Loucy (cell line): ENCODE measurements around the gene MICAL3.

Source experiments
- H2AFZ ChIP-seq: fragments of 200-600 bp; sonication (generic); 2 replicates; pipeline ENCODE4 v1.6.0; 2016; ENCODE audit warnings: antibody characterized with exemption, mild to moderate bottlenecking, low read length, moderate library complexity
- H3F3A ChIP-seq: fragments of 200-600 bp; 2 replicates; pipeline ENCODE4 v1.6.0; 2016; ENCODE audit warnings: antibody characterized with exemption, low read depth, mild to moderate bottlenecking
- H3K27me3 ChIP-seq: fragments of 200-600 bp; sonication (generic); 2 replicates; pipeline ENCODE4 v1.6.1; 2014; ENCODE audit warnings: low read length, mild to moderate bottlenecking; ENCODE audit not compliant: insufficient read depth, poor library complexity, severe bottlenecking
- H3K36me3 ChIP-seq: fragments of 200-600 bp; sonication (generic); 2 replicates; pipeline ENCODE4 v1.6.1; 2016; ENCODE audit warnings: low read length; ENCODE audit not compliant: insufficient read depth
- H3K4me1 ChIP-seq: fragments of 200-600 bp; sonication (generic); 2 replicates; pipeline ENCODE4 v1.5.1; 2014; ENCODE audit warnings: low read length, mild to moderate bottlenecking; ENCODE audit not compliant: insufficient read depth, poor library complexity, severe bottlenecking
- H3K4me2 ChIP-seq: fragments of 200-600 bp; sonication (generic); 2 replicates; pipeline ENCODE4 v1.6.0; 2014; ENCODE audit warnings: antibody characterized with exemption, low read length, low read depth, mild to moderate bottlenecking; ENCODE audit not compliant: poor library complexity, severe bottlenecking
- H3K4me3 ChIP-seq: fragments of 200-600 bp; sonication (generic); 2 replicates; pipeline ENCODE4 v1.5.1; 2014; ENCODE audit warnings: low read length, mild to moderate bottlenecking, mixed read lengths; ENCODE audit not compliant: poor library complexity, severe bottlenecking
- H3K79me2 ChIP-seq: fragments of 200-600 bp; sonication (generic); 2 replicates; pipeline ENCODE4 v1.6.1; 2014; ENCODE audit warnings: low read length; ENCODE audit not compliant: insufficient read depth
- H3K9ac ChIP-seq: fragments of 200-600 bp; sonication (generic); 2 replicates; pipeline ENCODE4 v1.6.0; 2014; ENCODE audit warnings: mild to moderate bottlenecking, low read depth, low read length, moderate library complexity; ENCODE audit not compliant: poor library complexity, severe bottlenecking
- H3K9me2 ChIP-seq: fragments of 200-600 bp; sonication (generic); replicated peaks from 2 replicates; pipeline ENCODE4 v1.6.1; 2016; ENCODE audit warnings: low read depth, low read length, mixed read lengths
- H3K9me3 ChIP-seq: fragments of 200-600 bp; sonication (generic); 2 replicates; pipeline ENCODE4 v1.6.1; 2014; ENCODE audit warnings: mild to moderate bottlenecking, antibody characterized with exemption, low read length, low read depth; ENCODE audit not compliant: insufficient read depth
- H4K20me1 ChIP-seq: fragments of 200-600 bp; sonication (generic); 2 replicates; pipeline ENCODE4 v1.6.0; 2014; ENCODE audit warnings: antibody characterized with exemption, low read length, mild to moderate bottlenecking; ENCODE audit not compliant: insufficient read depth, poor library complexity, severe bottlenecking
- CTCF ChIP-seq: fragments of 200-600 bp; sonication (generic); conservative IDR thresholded peaks from 2 replicates; pipeline ENCODE4 v1.5.1; 2014; ENCODE audit warnings: mild to moderate bottlenecking, antibody characterized with exemption, low read length
- EZH2phosphoT487 ChIP-seq: fragments of 200-600 bp; IDR thresholded peaks from 2 replicates; pipeline ENCODE4 v1.6.1; 2018; ENCODE audit warnings: antibody characterized with exemption, mild to moderate bottlenecking, moderate library complexity, borderline replicate concordance

Gene MICAL3

GRCh38 chr22:17868771-17869170 is 155.6 kb downstream of the MICAL3 start:
- Histone ChIP-seq H3K36me3 (peaks cover 74% of the 10 kb centered on the region; the same call in 1 of the 2 replicates), H3K4me3 (no peak overlapping the region), H3K4me1 (peaks cover 19% of the 10 kb centered on the region), H3K9me3 (no peaks in the 10 kb centered on the region), H3K4me2 (no peak overlapping the region), H3F3A (peaks cover 12% of the 10 kb centered on the region; the same call in 1 of the 2 replicates), H3K79me2 (no peaks in the 10 kb centered on the region), H3K9me2 (no peaks in the 10 kb centered on the region), H3K9ac (no peak overlapping the region), H2AFZ (no peak overlapping the region), H3K27me3 (no peaks in the 10 kb centered on the region), H4K20me1 (no peaks in the 10 kb centered on the region)
- TF ChIP-seq EZH2phosphoT487 (no peak), CTCF (no peak)

GRCh38 chr22:17867160-17867785 is 157.1 kb downstream of the MICAL3 start:
- H3K79me2 ChIP-seq = no peaks in the 10 kb centered on the region
- H3K4me2 ChIP-seq = peak overlapping the region; percentile 65
- peaks cover 68% of the 10 kb centered on the region; the same call in 1 of the 2 replicates for H3K36me3 ChIP-seq
- peak overlapping the region; percentile 38 for H3K9ac ChIP-seq
- no peaks in the 10 kb centered on the region for H3K9me2 ChIP-seq
- H2AFZ ChIP-seq = no peak overlapping the region
- TF ChIP-seq CTCF = no peak; the same call in 1 of the 2 replicates
- TF ChIP-seq EZH2phosphoT487 = no peak
- no peaks in the 10 kb centered on the region for H3K9me3 ChIP-seq
- peaks cover 12% of the 10 kb centered on the region; the same call in 1 of the 2 replicates for H3F3A ChIP-seq
- peaks cover 27% of the 10 kb centered on the region for H3K4me1 ChIP-seq
- H3K27me3 ChIP-seq = no peaks in the 10 kb centered on the region
- peak overlapping the region; percentile 23 for H3K4me3 ChIP-seq
- H4K20me1 ChIP-seq = no peaks in the 10 kb centered on the region

GRCh38 chr22:17866621-17867020 is 157.7 kb downstream of the MICAL3 start:
- Histone ChIP-seq H3K4me1 (peaks cover 27% of the 10 kb centered on the region), H3F3A (peaks cover 12% of the 10 kb centered on the region; the same call in 1 of the 2 replicates), H3K4me2 (no peak overlapping the region), H3K9ac (no peak overlapping the region), H3K4me3 (no peak overlapping the region), H3K27me3 (no peaks in the 10 kb centered on the region), H3K36me3 (peaks cover 61% of the 10 kb centered on the region; the same call in 1 of the 2 replicates), H2AFZ (no peak overlapping the region), H3K9me3 (no peaks in the 10 kb centered on the region), H3K79me2 (no peaks in the 10 kb centered on the region), H3K9me2 (no peaks in the 10 kb centered on the region), H4K20me1 (no peaks in the 10 kb centered on the region)
- TF ChIP-seq CTCF (no peak), EZH2phosphoT487 (no peak)
